ENCODE data around the gene NEK3.

DNA sequence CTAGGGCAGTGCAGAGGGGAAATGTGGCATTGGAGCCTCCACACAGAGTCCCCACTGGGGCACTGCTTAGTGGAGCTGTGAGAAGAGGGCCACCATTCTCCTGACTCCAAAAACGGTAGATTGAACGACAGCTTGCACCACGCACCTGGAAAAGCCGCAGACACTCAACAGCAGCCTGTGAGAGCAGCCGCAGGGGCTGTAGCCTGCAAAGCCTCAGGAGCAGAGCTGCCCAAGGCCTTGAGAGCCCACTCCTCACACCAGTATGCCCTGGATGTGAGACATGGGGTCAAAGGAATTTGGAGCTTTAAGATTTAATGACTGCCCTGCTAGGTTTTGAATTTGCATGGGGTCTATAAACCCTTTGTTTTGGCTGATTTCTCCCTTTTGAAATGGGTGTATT lies 62.2 kb downstream of the NEK3 start:
- TF ChIP-seq EZH2 (IDR thresholded peaks at IDR 0.05; ENCODE audit: insufficient read depth, poor library complexity, severe bottlenecking) (no peak), EZH2phosphoT487 (IDR thresholded peaks at IDR 0.05; ENCODE audit: insufficient read depth, low read depth) (no peak)
